HG03558 (cell line): ENCODE measurements around the gene CTU1.

Experiments
- ATAC-seq: cut with Tn5 transposase; IDR thresholded peaks from one replicate; pipeline ENCODE4 v1.9.1; 2021; ENCODE audit warnings: moderate number of reproducible peaks; ENCODE audit not compliant: unreplicated experiment; ENCODE audit errors: extremely low read depth

Gene CTU1

DNA sequence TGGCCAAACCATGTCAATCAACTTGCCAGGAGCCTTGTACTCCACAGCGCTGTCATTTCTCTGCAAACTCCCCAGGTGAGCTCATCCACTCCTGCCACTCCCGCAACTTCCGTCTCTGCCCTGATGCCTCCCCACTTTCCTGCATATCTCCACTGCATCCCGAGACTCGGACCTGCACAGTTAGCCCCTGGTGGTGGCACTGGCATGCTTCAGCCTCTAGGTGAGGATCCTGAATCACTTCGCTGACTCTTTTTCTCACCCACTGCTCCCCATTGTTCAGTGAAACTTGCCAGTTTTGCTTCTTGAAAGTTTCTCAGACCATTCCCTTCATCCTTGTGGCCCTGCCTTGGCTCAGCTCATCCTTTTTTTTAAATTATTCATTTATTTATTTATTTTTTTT, 3.4 kb upstream of the CTU1 start:
- no peak for ATAC-seq

DNA sequence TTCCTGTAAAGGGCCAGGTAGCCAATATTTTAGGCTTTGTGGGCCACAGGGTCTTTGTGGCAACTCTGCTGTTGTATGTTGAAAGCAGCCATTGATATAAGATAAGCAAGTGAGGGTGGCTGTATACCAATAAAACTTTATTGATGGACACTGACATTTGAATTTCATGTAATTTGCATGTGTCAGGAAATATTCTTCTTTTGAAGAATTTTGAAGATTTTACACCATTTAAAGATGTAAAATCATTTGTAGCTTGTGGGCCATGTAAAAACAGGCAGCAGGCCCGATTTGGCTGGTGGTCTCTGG, 2.4 kb upstream of the CTU1 start:
- no peak for ATAC-seq

GRCh38 chr19:51108805-51109146, 567 bp upstream of the CTU1 start:
- no peak for ATAC-seq

- ATAC-seq, result no peak
Observed at GRCh38 chr19:51107406-51108065, 673 bp downstream of the CTU1 start.

GRCh38 chr19:51103926-51104341, 4.3 kb downstream of the CTU1 start:
- no peak for ATAC-seq

DNA sequence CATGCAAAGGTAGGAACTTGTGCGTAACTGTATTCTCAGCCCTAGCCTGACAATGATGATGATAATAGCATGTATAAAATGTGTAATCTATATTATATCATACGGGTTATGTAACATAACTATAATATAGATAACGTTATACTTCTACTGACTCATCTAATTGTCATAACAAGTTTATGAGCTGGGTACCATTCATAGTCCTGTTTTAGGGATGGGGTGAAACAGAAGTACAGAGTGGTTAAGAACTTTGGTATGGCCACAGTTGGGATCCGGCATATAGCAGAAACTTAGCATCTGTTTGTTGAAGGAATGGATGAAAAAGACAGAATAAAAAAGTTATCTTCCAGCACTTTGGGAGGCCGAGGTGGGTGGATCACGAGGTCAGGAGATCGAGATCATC, 5.2 kb downstream of the CTU1 start:
- ATAC-seq, result no peak

- ATAC-seq, result no peak
Observed at GRCh38 chr19:51101171-51101865, 6.9 kb downstream of the CTU1 start.

DNA sequence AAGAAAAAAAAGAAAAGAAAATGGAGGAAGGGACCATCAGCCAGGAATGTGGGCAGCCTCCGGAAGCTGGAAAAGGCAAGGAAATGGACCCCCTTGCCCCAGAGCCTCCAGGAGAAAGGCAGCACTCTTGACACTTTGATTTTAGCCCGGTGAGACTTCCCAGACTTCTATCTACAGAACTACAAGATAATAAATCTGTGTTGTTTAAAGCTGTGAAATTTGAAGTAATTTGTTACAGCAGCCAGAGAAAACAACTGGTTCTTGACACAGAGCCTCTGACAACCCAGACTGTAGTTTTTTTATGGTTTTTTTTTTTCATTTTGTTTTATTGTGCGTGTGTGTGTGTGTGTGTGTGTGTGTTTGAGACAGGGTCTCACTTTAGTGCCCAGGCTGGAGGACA, 7.6 kb downstream of the CTU1 start:
- no peak for ATAC-seq

DNA sequence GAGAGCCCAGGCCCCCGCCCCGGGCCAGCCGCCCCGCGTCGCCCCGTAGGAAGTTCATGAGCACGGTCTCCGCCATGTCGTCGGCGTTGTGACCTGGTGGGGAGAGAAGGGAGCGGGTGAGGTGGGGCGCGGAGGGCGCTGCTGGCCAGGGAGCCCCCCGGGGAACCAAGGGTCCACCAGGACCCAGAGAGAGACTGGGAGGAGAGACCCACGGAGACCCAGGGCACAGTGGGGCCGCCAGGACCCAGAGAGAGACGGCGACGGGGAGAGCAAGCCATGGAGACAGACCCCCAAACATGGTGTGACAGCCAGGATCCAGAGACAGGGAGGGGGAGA, 9.2 kb downstream of the CTU1 start:
- ATAC-seq, result no peak

DNA sequence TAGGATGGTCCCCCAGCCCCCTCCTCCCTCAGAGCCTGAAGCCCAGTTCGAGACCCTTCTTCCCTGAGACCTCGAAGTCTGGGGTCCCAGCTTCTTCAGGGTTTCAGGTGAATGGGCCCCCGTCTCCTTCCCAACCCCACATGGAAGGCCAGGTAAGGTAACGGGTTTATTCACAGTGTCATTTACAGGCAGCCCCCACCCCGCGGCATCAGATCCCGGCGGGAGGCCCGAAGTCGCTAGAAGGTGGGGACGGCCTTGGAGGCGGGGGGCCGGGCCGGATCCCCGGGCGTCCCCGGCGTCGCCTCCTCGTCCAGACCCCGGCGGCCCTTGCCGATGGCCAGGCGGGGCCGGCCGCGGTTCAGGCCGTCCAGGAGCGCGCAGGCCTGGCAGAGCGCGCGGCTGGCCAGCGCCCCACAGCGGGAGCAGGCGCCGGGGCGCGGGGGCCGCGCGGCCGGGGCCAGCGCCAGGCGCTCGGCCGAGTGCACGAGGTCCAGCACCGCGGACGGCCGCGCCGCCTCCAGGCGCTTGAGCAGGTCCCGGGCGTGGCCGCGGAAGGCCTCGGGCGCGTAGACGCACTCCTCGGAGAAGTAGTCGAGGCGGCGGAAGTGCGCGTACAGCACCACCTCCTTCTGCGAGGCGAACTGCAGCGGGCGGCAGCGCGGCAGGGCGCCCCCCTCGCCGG, 9.7 kb downstream of the CTU1 start:
- ATAC-seq, result no peak

- ATAC-seq, result no peak
Observed at GRCh38 chr19:51097796-51098195, 10.4 kb downstream of the CTU1 start.

DNA sequence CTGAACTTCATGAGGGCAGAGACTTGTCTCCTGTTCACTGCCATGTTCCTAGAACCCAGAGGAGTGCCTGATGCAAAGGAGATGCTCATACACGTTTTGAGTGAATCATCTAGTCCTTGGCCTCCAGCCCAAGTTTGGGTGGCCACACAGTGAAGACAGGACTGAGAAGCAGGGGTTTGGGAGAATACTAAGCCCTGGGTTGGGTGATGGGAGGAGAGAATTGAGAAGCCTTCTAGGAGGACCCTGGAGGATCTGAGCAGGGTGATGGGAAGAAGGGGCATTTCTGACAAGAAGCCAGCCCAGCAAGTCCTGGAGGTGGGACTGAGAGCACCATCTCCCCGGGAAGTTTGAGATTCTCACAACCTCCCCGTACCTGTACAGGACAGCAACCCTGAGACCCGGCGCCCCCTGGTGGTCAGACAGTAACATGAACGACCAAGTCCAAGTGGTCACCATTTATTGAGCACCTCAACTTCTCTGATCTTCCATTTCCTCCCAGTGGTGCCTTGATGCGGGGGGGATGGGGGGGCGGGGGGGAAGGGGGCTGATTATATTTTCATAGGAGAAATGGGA, 11.0 kb downstream of the CTU1 start:
- ATAC-seq, result no peak

DNA sequence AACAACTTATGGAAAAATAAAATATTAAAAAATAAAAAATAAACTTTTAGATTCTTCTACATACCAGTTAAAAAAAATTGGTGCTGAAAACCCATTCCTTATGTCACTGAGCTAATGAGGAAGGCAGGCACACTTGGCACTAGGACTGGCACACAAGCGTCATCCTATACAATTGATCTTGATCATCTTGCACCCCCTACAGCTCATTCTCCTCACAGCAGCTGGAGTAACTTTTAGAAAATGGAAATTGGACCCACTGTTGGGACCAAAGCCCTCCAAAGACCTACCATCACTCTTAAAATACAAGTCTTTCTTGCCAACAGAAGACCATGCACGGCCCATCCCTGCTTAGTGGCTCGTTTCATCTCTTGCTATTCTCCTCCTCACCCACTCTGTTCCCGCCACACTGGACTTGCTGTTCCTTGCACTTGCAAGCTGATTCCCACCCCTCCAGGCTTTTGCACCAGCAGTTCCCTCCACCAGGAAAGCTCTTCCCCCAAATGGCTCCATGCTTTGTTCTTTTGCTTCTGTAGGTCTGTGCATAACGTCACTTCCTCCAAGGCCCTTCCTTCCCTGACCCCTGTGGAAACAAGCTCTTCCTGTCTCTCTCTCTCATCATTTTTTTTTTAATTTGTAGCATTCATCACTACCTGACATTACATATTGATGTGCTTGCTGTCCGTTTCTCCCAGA, 11.6 kb downstream of the CTU1 start:
- ATAC-seq, result no peak

DNA sequence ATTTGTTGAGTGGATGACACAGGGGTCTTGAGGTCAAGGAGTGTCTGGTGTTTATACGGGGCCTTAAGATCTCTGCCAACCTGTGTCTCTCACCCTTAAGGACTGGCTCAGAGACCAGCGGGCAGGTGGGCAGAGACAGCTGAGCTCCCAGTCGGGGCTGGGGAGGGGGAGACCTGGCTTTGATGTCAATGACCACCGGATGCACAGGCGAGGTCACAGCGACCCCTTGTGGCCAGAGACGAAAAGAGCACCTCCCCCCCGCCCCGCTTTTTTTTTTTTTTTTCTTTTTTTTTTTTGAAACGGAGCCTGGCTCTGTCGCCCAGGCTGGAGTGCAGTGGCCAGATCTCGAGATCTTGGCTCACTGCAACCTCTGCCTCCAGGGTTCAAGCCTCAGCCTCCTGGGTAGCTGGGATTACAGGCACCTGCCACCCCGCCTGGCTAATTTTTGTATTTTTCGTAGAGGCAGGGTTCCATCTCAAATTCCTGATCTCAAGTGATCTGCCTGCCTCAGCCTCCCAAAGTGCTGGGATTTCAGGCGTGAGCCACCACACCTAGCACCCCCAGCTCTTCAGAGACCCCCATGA, 13.4 kb downstream of the CTU1 start:
- ATAC-seq, result no peak

DNA sequence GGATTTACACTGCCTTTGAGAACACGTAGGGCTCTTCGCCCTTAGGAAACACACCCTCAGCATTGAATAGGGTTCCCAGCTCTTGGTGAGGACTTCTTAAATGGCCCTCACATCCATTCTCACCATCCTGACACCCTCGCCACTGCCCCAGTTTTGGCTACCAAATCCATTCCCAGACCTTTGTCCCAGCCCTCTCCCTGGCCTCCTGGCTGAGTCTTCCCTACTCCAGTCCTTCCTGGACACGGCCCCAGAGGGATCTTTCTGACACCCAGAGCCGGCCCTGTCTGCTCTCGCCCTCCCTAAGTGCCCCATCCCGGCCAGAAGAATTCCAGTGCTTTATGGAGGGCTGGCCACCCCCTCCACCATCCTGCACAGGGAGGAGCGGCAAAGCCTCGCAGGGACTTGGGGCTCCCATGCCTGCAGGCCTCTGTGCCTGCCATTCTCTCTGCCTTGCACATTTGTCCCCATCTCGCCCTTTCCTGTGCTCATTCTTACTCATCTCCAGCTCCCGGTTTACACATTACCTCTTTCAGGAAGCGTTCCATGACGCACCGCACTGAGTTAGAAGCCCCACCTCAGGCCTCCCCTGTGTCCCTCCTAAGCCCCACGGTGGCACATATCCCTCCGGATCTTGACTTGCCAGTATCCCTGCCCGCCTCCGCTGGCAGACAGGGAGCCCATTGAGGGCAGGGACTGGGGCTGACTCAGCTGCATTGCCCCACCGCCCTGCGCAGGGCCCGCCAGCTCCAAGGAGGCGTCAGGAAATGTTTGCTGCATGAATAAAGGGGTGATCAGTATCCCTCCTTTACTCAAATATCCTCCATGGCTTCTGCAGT, 14.5 kb downstream of the CTU1 start:
- no peak for ATAC-seq

- no peak for ATAC-seq
Observed at GRCh38 chr19:51093101-51093500, 15.1 kb downstream of the CTU1 start.

DNA sequence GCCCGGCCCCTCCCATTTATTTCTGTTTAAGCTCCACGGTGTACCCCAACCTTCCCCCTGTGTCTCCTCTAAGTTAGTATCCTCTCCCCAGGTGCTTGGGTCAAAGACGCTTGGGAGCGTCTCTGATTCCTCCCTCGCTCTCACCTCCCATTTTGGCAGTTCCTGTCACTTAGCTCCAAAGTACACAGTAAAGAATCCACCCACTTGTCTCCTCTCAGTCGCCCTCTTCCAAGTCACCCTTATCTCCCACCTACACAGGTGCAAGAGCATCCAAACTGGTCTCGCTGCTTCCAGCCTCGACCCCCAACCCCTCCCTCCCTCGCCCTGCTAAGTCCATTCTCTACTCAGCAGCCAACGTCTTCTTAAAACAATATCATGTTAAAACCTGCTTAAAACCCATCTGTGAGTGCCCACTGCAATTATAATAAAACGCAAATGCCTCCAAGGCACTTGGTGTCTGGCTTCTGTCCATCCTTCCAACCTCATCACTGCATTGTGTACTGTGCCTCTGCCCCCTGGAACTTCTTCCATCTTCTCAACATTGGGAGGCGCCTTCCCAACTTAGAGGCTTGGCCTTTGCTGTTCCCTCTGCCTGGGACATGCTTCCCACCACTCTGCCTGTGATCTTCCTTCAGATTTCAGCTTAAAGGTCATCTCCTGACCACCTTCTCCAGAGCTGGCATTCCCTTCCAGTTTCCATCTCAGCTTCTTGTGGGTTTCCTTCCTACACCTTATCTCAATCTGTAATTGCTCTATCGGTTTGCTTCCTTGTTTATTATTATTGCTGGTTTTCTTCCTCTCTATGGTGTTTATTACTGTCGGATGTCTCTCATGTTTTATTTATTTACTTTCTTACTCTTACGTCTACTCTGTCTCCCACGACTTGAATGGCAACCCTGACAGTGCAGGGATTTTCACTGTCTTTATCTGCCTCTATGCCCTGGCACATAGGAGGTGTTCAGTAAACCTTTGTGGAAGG, 16.0 kb downstream of the CTU1 start:
- no peak for ATAC-seq

DNA sequence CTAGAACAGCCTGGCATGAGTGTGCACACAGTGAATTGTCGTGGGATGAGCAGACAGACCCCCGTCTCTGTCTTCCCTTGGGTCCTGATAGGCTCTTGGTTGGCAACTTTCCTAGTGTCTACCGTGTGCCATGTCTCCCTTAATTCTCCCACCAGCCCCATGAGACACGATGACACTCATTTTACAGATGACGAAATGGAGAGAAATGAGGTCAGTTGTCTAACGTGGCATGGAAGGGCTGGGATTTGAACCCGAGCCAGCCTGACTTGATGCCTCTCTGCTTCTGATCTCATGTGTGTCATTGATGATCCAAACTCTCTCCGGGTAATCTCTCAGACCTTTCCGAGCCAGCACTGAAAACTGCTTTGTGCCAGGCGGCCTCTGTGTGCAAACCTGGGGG, 17.1 kb downstream of the CTU1 start:
- no peak for ATAC-seq

DNA sequence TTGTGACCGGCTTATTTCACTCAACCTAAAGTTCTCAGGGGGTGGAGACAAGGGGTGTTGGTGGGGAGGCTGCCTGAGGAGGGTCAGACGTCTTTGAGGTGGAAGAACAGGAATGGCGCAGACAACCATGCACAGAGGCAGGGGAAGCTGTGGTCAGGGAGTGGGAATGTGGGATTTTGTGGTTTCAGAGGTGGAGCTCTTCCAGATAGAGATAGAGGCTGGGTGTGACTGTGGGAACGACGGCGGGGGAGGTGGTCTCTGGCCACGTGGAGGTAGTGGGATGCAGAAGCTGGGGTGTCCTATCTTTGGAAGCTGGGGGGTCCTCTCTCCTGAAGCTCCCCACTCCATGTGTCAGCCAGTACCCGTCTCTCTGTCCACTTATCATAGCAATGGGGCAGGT, 17.7 kb downstream of the CTU1 start:
- no peak for ATAC-seq
